WTC11 (cell line): ENCODE data around the gene CD3G. TPM values are rescaled to one million over a fixed set of nuclear protein-coding genes. Genes with fewer than 3 reads are reported as not detected.

ENCODE experiments used
- ATAC-seq: fragments of 200-7000 bp; cut with Tn5 transposase; 2 replicates; pipeline ENCODE4 v1.10.0; 2021; ENCODE audit warnings: mild to moderate bottlenecking, moderate library complexity
- CTCF ChIA-PET: fragments of 300-600 bp; sonication (Branson Sonifier 250); formaldehyde crosslinking; loops from one replicate; lab custom pipeline; 2021; ENCODE audit warnings: antibody characterized with exemption; lab: Charles Lee
- POLR2A ChIA-PET: fragments of 350-600 bp; sonication (Branson Sonifier 250); formaldehyde crosslinking; loops from one replicate; lab custom pipeline; 2021; ENCODE audit warnings: antibody characterized with exemption; lab: Charles Lee
- DNase-seq: peaks from one replicate; pipeline ENCODE4 v3.0.0; 2021; ENCODE audit warnings: low spot score
- H3K27ac Mint-ChIP-seq: 2 replicates; pipeline ENCODE4 v1.8.0; 2021; ENCODE audit warnings: mixed read lengths
- H3K27me3 Mint-ChIP-seq: 2 replicates; pipeline ENCODE4 v1.8.0; 2021; ENCODE audit warnings: low read depth, mild to moderate bottlenecking, moderate library complexity, mixed read lengths
- H3K36me3 Mint-ChIP-seq: 2 replicates; pipeline ENCODE4 v1.8.0; 2021; ENCODE audit warnings: mixed read lengths
- H3K4me1 Mint-ChIP-seq: 2 replicates; pipeline ENCODE4 v1.8.0; 2022; ENCODE audit warnings: mixed read lengths
- H3K4me3 Mint-ChIP-seq: 2 replicates; pipeline ENCODE4 v1.8.0; 2021; ENCODE audit warnings: mild to moderate bottlenecking, moderate library complexity, mixed read lengths
- H3K9me3 Mint-ChIP-seq: 2 replicates; pipeline ENCODE4 v1.8.0; 2021; ENCODE audit warnings: mixed read lengths
- CBFB ChIP-seq: sonication (generic); formaldehyde crosslinking; IDR thresholded peaks from 2 replicates; pipeline ENCODE4 v1.8.1; 2022; ENCODE audit warnings: mild to moderate bottlenecking, low read depth, missing genetic modification reagents
- CREM ChIP-seq: sonication (generic); formaldehyde crosslinking; IDR thresholded peaks from 2 replicates; pipeline ENCODE4 v1.8.1; 2022; ENCODE audit warnings: mild to moderate bottlenecking, missing genetic modification reagents, moderate library complexity
- CTCF ChIP-seq: fragments of 200-600 bp; IDR thresholded peaks from 2 replicates; pipeline ENCODE4 v1.8.0; 2022; ENCODE audit warnings: antibody characterized with exemption
- E2F4 ChIP-seq: sonication (generic); formaldehyde crosslinking; IDR thresholded peaks from 2 replicates; pipeline ENCODE4 v1.8.1; 2022; ENCODE audit warnings: low read depth, mild to moderate bottlenecking, moderate library complexity, missing genetic modification reagents, borderline replicate concordance
- FOXJ3 ChIP-seq: sonication (generic); formaldehyde crosslinking; IDR thresholded peaks from 2 replicates; pipeline ENCODE4 v1.9.0; 2021; ENCODE audit warnings: missing genetic modification reagents, mild to moderate bottlenecking, borderline replicate concordance
- FOXK1 ChIP-seq: sonication (generic); formaldehyde crosslinking; IDR thresholded peaks from 2 replicates; pipeline ENCODE4 v1.8.0; 2022; ENCODE audit warnings: mild to moderate bottlenecking, moderate library complexity, missing genetic modification reagents
- GRHL2 ChIP-seq: fragments of 250-450 bp; sonication (Bioruptor Pico); IDR thresholded peaks from 2 replicates; pipeline ENCODE4 v1.8.0; 2022; ENCODE audit warnings: mild to moderate bottlenecking, moderate library complexity; ENCODE audit not compliant: insufficient replicate concordance, severe bottlenecking
- NFATC4 ChIP-seq: fragments of 250-450 bp; sonication (Bioruptor Pico); IDR thresholded peaks from 2 replicates; pipeline ENCODE4 v1.9.0; 2021; ENCODE audit warnings: mild to moderate bottlenecking
- NFE2L1 ChIP-seq: sonication (generic); formaldehyde crosslinking; IDR thresholded peaks from 2 replicates; pipeline ENCODE4 v1.8.1; 2023; ENCODE audit warnings: missing genetic modification reagents
- SMAD3 ChIP-seq: sonication (generic); formaldehyde crosslinking; IDR thresholded peaks from 2 replicates; pipeline ENCODE4 v1.8.0; 2022; ENCODE audit warnings: missing genetic modification reagents, mild to moderate bottlenecking, borderline replicate concordance
- SMAD4 ChIP-seq: sonication (generic); formaldehyde crosslinking; IDR thresholded peaks from 2 replicates; pipeline ENCODE4 v1.8.0; 2022; ENCODE audit warnings: mild to moderate bottlenecking, missing genetic modification reagents
- SOX15 ChIP-seq: fragments of 250-450 bp; sonication (Bioruptor Pico); IDR thresholded peaks from 2 replicates; pipeline ENCODE4 v1.9.0; 2021; ENCODE audit warnings: mild to moderate bottlenecking
- ZNF138 ChIP-seq: sonication (generic); formaldehyde crosslinking; conservative IDR thresholded peaks from 2 replicates; pipeline ENCODE4 v1.8.1; 2022; ENCODE audit warnings: mild to moderate bottlenecking, moderate library complexity, missing genetic modification reagents
- ZNF219 ChIP-seq: sonication (generic); formaldehyde crosslinking; IDR thresholded peaks from 2 replicates; pipeline ENCODE4 v1.8.0; 2023; ENCODE audit warnings: missing genetic modification reagents, mild to moderate bottlenecking, borderline replicate concordance
- ZNF263 ChIP-seq: sonication (generic); formaldehyde crosslinking; IDR thresholded peaks from 2 replicates; pipeline ENCODE4 v1.8.1; 2022; ENCODE audit warnings: low read depth, mild to moderate bottlenecking, moderate library complexity, missing genetic modification reagents
- ZNF317 ChIP-seq: sonication (generic); formaldehyde crosslinking; IDR thresholded peaks from 2 replicates; pipeline ENCODE4 v1.8.1; 2023; ENCODE audit warnings: low read depth, mild to moderate bottlenecking, moderate library complexity, missing genetic modification reagents, borderline replicate concordance
- ZNF423 ChIP-seq: fragments of 250-450 bp; sonication (Bioruptor Pico); IDR thresholded peaks from 2 replicates; pipeline ENCODE4 v2.1.2; 2022; ENCODE audit warnings: mild to moderate bottlenecking, moderate library complexity
- ZNF671 ChIP-seq: fragments of 250-450 bp; sonication (Bioruptor Pico); IDR thresholded peaks from 2 replicates; pipeline ENCODE4 v1.8.0; 2021; ENCODE audit warnings: mild to moderate bottlenecking
- total RNA-seq: library from RNA; stranded (reverse); gene quantifications from 3 replicates; pipeline ENCODE4 v1.2.3, GENCODE V29; 2021
- TF ChIP-seq, protein P1 (sequence below): sonication (generic); formaldehyde crosslinking; IDR thresholded peaks from 2 replicates; pipeline ENCODE4 v1.8.1; 2022; ENCODE audit warnings: mild to moderate bottlenecking, missing genetic modification reagents, moderate library complexity, borderline replicate concordance
- TF ChIP-seq, protein P2 (sequence below): sonication (generic); formaldehyde crosslinking; IDR thresholded peaks from 2 replicates; pipeline ENCODE4 v1.8.1; 2023; ENCODE audit warnings: mild to moderate bottlenecking, missing genetic modification reagents, moderate library complexity
- TF ChIP-seq, protein P3 (sequence below): fragments of 250-450 bp; sonication (Bioruptor Pico); IDR thresholded peaks from 2 replicates; pipeline ENCODE4 v1.8.0; 2021; ENCODE audit warnings: mild to moderate bottlenecking
- TF ChIP-seq, protein P4 (sequence below): fragments of 250-450 bp; sonication (Bioruptor Pico); IDR thresholded peaks from 2 replicates; pipeline ENCODE4 v1.9.0; 2021; ENCODE audit warnings: mild to moderate bottlenecking

The CD3G gene
- total RNA-seq, 1 experiment from 2014 or later, result 0.20 TPM

DNA sequence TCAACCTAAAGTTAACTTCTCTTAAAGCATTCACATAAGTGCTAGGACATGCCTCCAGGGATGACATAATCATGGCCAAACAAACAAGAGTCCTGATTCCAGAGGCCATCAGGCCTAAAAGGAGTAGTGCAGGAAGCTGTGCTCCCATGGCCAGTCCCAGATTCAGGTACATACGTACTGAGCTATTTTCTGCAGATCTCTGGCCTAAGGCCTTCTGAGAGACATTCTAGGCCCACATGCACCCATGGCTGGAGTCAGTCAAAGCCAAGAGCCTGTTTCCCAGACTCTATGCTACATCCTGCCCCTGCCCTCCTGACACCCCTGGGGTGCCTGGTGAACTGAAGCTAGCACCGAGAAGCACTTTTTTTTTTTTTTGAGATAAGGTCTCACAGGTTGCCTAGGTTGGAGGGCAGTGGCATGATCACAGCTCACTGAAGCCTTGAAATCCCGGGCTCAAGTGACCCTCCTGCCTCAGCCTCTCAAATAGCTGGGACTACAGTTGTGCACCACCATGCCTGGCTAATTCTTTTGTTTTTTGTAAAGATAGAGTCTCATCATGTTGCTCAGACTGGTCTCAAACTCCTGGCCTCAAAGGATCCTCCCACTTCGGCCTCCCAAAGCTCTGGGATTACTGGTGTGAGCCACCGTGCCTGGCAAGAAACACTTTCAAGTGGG lies 2.2 kb upstream of the CD3G start:
- peaks cover 30% of the 10 kb centered on the region for H3K27me3 Mint-ChIP-seq
- peaks cover 2% of the 10 kb centered on the region; the same call in 1 of the 2 replicates for H3K4me1 Mint-ChIP-seq

DNA sequence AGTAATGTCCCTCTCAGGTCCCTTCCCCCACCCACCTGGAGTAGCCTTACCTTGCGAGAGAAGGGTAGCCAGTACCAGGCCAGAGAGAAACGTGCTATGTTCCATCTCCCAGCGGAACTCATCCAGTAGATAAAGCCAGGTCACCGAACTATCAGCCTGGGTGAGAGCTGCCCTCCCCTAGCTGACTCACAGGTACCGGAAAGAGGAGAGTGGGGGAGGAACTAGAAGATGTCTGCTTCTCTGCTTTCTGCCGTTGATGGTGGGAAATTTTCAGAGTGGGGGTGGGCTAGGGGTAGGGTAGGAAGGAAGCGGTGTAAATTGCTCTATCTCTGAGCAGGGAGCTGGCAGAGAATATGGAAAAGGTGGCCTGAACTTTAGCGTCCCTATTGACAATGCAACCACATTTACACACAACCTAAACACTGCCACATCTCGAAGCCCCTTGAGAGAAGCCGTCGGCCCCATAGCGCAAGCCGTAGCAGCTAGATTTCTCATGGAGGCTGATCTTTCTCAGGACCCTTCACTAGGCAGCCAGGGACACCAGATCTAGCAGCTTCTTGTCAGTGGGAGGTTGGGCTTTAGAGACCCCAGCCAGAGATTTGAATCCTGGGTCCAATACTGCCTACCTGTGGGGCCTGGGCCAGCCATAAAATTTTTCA lies 1.5 kb upstream of the CD3G start, which contains the start of gene CD3D:
Gene CD3D, minus strand, starts transcription at position 203 of the 659 bp plus-strand sequence. Its CDS starts 98 bp downstream, at position 105.
- no peaks in the 10 kb centered on the region for H3K9me3 Mint-ChIP-seq
- H3K27ac Mint-ChIP-seq, result no peak within 1 kb of the TSS
- H3K36me3 Mint-ChIP-seq, result no peaks in the 10 kb centered on the region
- no peak for TF ChIP-seq ZNF219 (CRISPR knock-in tag)
- no peak for TF ChIP-seq E2F4 (CRISPR knock-in tag)
- TF ChIP-seq FOXK1 (CRISPR knock-in tag), result no peak
- TF ChIP-seq SOX15 (CRISPR knock-in tag), result no peak
- no peak for TF ChIP-seq ZNF263 (CRISPR knock-in tag)
- TF ChIP-seq CREM (CRISPR knock-in tag), result no peak
- TF ChIP-seq, protein P1, sequence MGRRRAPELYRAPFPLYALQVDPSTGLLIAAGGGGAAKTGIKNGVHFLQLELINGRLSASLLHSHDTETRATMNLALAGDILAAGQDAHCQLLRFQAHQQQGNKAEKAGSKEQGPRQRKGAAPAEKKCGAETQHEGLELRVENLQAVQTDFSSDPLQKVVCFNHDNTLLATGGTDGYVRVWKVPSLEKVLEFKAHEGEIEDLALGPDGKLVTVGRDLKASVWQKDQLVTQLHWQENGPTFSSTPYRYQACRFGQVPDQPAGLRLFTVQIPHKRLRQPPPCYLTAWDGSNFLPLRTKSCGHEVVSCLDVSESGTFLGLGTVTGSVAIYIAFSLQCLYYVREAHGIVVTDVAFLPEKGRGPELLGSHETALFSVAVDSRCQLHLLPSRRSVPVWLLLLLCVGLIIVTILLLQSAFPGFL (CRISPR knock-in tag), result no peak
- TF ChIP-seq SMAD3 (CRISPR knock-in tag), result no peak
- no peak for TF ChIP-seq SMAD4 (CRISPR knock-in tag)
- TF ChIP-seq FOXJ3 (CRISPR knock-in tag), result no peak
- TF ChIP-seq ZNF317 (CRISPR knock-in tag), result no peak
- TF ChIP-seq ZNF423, result no peak
- TF ChIP-seq ZNF671, result no peak
- no peak for TF ChIP-seq NFATC4 (CRISPR knock-in tag)
- TF ChIP-seq, protein P2, sequence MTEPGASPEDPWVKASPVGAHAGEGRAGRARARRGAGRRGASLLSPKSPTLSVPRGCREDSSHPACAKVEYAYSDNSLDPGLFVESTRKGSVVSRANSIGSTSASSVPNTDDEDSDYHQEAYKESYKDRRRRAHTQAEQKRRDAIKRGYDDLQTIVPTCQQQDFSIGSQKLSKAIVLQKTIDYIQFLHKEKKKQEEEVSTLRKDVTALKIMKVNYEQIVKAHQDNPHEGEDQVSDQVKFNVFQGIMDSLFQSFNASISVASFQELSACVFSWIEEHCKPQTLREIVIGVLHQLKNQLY (CRISPR knock-in tag), result no peak
- TF ChIP-seq GRHL2 (CRISPR knock-in tag), result no peak
- no peak for TF ChIP-seq NFE2L1 (CRISPR knock-in tag)
- H3K27me3 Mint-ChIP-seq, result peaks cover 31% of the 10 kb centered on the region
- ChIA-PET POLR2A (no interaction called here), CTCF (interaction anchor here (1.1 kb wide), 1 partner anchor 47 kb away, joined by 3 read pairs; no protein-coding TSS in a partner anchor)
- ATAC-seq (no peak; the same call in 1 of the 2 replicates), DNase-seq (no peak)
- no peak within 1 kb of the TSS for H3K4me3 Mint-ChIP-seq
- H3K4me1 Mint-ChIP-seq, result peaks cover 2% of the 10 kb centered on the region; the same call in 1 of the 2 replicates

More for the DNA sequence above, 2.2 kb upstream of the CD3G start:
- no peaks in the 10 kb centered on the region for H3K9me3 Mint-ChIP-seq
- no peak for DNase-seq
- CTCF ChIA-PET, result interaction anchor here (1.1 kb wide), 1 partner anchor 46 kb away, joined by 3 read pairs; no protein-coding TSS in a partner anchor
- POLR2A ChIA-PET, result no interaction called here
- H3K27ac Mint-ChIP-seq, result no peak overlapping the region
- no peak for ATAC-seq
- no peaks in the 10 kb centered on the region for H3K36me3 Mint-ChIP-seq
- H3K4me3 Mint-ChIP-seq, result no peak overlapping the region
- TF ChIP-seq ZNF138 (CRISPR knock-in tag) (no peak), ZNF317 (CRISPR knock-in tag) (no peak)
- TF ChIP-seq, all 79 proteins: peak for 0

DNA sequence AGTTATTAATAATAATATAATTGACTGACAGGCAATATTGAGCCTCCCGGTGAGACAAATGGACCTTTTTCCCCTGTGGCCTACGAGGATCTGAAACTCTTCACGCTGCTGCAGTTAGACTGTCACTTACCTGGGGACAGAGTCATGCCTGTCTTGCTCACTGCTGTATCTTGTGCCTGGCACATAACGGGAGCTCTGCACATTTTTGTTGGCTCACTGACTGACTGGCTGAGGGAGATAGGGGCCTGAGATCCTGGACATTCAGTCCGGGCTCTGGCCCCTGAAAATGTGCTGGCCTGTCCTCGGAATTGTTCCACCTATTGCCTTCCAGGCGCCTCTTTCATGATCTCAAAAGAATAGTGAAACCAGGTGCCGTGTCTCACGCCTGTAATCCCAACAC lies 896 bp upstream of the CD3G start:
- CTCF ChIA-PET, result no interaction called here
- H3K4me3 Mint-ChIP-seq, result no peak overlapping the region
- no peak for TF ChIP-seq CTCF
- no peak for TF ChIP-seq CBFB
- TF ChIP-seq FOXJ3 (CRISPR knock-in tag), result no peak
- TF ChIP-seq, protein P3, sequence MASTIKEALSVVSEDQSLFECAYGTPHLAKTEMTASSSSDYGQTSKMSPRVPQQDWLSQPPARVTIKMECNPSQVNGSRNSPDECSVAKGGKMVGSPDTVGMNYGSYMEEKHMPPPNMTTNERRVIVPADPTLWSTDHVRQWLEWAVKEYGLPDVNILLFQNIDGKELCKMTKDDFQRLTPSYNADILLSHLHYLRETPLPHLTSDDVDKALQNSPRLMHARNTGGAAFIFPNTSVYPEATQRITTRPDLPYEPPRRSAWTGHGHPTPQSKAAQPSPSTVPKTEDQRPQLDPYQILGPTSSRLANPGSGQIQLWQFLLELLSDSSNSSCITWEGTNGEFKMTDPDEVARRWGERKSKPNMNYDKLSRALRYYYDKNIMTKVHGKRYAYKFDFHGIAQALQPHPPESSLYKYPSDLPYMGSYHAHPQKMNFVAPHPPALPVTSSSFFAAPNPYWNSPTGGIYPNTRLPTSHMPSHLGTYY (CRISPR knock-in tag), result no peak
- TF ChIP-seq, protein P4, sequence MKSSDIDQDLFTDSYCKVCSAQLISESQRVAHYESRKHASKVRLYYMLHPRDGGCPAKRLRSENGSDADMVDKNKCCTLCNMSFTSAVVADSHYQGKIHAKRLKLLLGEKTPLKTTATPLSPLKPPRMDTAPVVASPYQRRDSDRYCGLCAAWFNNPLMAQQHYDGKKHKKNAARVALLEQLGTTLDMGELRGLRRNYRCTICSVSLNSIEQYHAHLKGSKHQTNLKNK (CRISPR knock-in tag), result no peak
- no peak for TF ChIP-seq SMAD4 (CRISPR knock-in tag)

More for the DNA sequence above, 896 bp upstream of the CD3G start:
- no peak for ATAC-seq
- H3K27ac Mint-ChIP-seq, result no peak overlapping the region
- H3K4me1 Mint-ChIP-seq, result peaks cover 2% of the 10 kb centered on the region; the same call in 1 of the 2 replicates
- peaks cover 36% of the 10 kb centered on the region for H3K27me3 Mint-ChIP-seq
- H3K36me3 Mint-ChIP-seq, result no peaks in the 10 kb centered on the region
- POLR2A ChIA-PET, result no interaction called here
- no peak for DNase-seq
- H3K9me3 Mint-ChIP-seq, result no peaks in the 10 kb centered on the region
